Measurements from ENCODE around the gene HSPB1.
A peak's percentile ranks its signal among the peaks of the same experiment; 100 is the strongest.

HSPB1 gene

GRCh38 chr7:76343294-76343930, 40.9 kb downstream of the HSPB1 start:
- H3K27ac Mint-ChIP-seq: no peak overlapping the region
- H3K9me3 Mint-ChIP-seq: no peaks in the 10 kb centered on the region
- H3K27me3 Mint-ChIP-seq: no peaks in the 10 kb centered on the region
- intact Hi-C loops (cut with micrococcal nuclease): no loop called here
- H3K36me3 Mint-ChIP-seq (ENCODE audit: low read depth): peaks cover 97% of the 10 kb centered on the region
- H3K4me3 Mint-ChIP-seq: no peak overlapping the region
- H3K4me1 Mint-ChIP-seq (ENCODE audit: low read depth): peaks cover 72% of the 10 kb centered on the region

- Mint-ChIP-seq H3K4me3 (no peak overlapping the region), H3K9me3 (no peaks in the 10 kb centered on the region), H3K4me1 (ENCODE audit: low read depth) (peaks cover 68% of the 10 kb centered on the region), H3K27ac (no peak overlapping the region), H3K27me3 (no peaks in the 10 kb centered on the region), H3K36me3 (ENCODE audit: low read depth) (peaks cover 99% of the 10 kb centered on the region)
- intact Hi-C loops (cut with micrococcal nuclease): no loop called here
These were observed 41.5 kb downstream of the HSPB1 start for GRCh38 chr7:76343931-76344321.

- intact Hi-C loops (cut with micrococcal nuclease): no loop called here
- Mint-ChIP-seq H3K36me3 (ENCODE audit: low read depth) (peaks cover 100% of the 10 kb centered on the region), H3K27ac (peak overlapping the region; percentile 76), H3K4me3 (no peak overlapping the region), H3K4me1 (ENCODE audit: low read depth) (peaks cover 67% of the 10 kb centered on the region), H3K9me3 (no peaks in the 10 kb centered on the region), H3K27me3 (no peaks in the 10 kb centered on the region)
These were observed 43.6 kb downstream of the HSPB1 start for GRCh38 chr7:76346097-76346496.

- peak overlapping the region; percentile 76 for H3K27ac Mint-ChIP-seq
- H3K4me1 Mint-ChIP-seq (ENCODE audit: low read depth): peaks cover 74% of the 10 kb centered on the region
- H3K27me3 Mint-ChIP-seq: no peaks in the 10 kb centered on the region
- peak overlapping the region; percentile 10 for H3K4me3 Mint-ChIP-seq
- H3K9me3 Mint-ChIP-seq: no peaks in the 10 kb centered on the region
- intact Hi-C loops (cut with micrococcal nuclease): no loop called here
- H3K36me3 Mint-ChIP-seq (ENCODE audit: low read depth): peaks cover 100% of the 10 kb centered on the region
These were observed 44.3 kb downstream of the HSPB1 start for GRCh38 chr7:76346778-76347177.

- Mint-ChIP-seq H3K27me3 (no peaks in the 10 kb centered on the region), H3K36me3 (ENCODE audit: low read depth) (peaks cover 100% of the 10 kb centered on the region), H3K9me3 (no peaks in the 10 kb centered on the region), H3K27ac (no peak overlapping the region), H3K4me3 (no peak overlapping the region), H3K4me1 (ENCODE audit: low read depth) (peaks cover 74% of the 10 kb centered on the region)
- intact Hi-C loops (cut with micrococcal nuclease): no loop called here
These were observed 45.2 kb downstream of the HSPB1 start for GRCh38 chr7:76347710-76348109.

- peaks cover 85% of the 10 kb centered on the region for H3K36me3 Mint-ChIP-seq (ENCODE audit: low read depth)
- intact Hi-C loops (cut with micrococcal nuclease): no loop called here
- H3K27me3 Mint-ChIP-seq: no peaks in the 10 kb centered on the region
- H3K9me3 Mint-ChIP-seq: no peaks in the 10 kb centered on the region
- no peak overlapping the region for H3K4me3 Mint-ChIP-seq
- H3K4me1 Mint-ChIP-seq (ENCODE audit: low read depth): peaks cover 65% of the 10 kb centered on the region
- no peak overlapping the region for H3K27ac Mint-ChIP-seq
These were observed 46.9 kb downstream of the HSPB1 start for GRCh38 chr7:76349313-76349885.

GRCh38 chr7:76351372-76351771, 48.9 kb downstream of the HSPB1 start:
- Mint-ChIP-seq H3K27me3 (no peaks in the 10 kb centered on the region), H3K4me3 (no peak overlapping the region), H3K27ac (no peak overlapping the region), H3K4me1 (ENCODE audit: low read depth) (peaks cover 65% of the 10 kb centered on the region), H3K36me3 (ENCODE audit: low read depth) (peaks cover 84% of the 10 kb centered on the region), H3K9me3 (no peaks in the 10 kb centered on the region)
- intact Hi-C loops (cut with micrococcal nuclease): no loop called here

GRCh38 chr7:76352193-76352592, 49.7 kb downstream of the HSPB1 start:
- H3K9me3 Mint-ChIP-seq: no peaks in the 10 kb centered on the region
- no peak overlapping the region for H3K4me3 Mint-ChIP-seq
- intact Hi-C loops (cut with micrococcal nuclease): no loop called here

GRCh38 chr7:76353744-76354143, 51.3 kb downstream of the HSPB1 start:
- H3K9me3 Mint-ChIP-seq: no peaks in the 10 kb centered on the region
- H3K4me1 Mint-ChIP-seq (ENCODE audit: low read depth): peaks cover 54% of the 10 kb centered on the region
- peaks cover 80% of the 10 kb centered on the region for H3K36me3 Mint-ChIP-seq (ENCODE audit: low read depth)
- no peak overlapping the region for H3K4me3 Mint-ChIP-seq
- H3K27me3 Mint-ChIP-seq: no peaks in the 10 kb centered on the region
- H3K27ac Mint-ChIP-seq: no peak overlapping the region
- intact Hi-C loops (cut with micrococcal nuclease): no loop called here

More at GRCh38 chr7:76352193-76352592, 49.7 kb downstream of the HSPB1 start:
- Mint-ChIP-seq H3K4me1 (ENCODE audit: low read depth) (peaks cover 57% of the 10 kb centered on the region), H3K27ac (no peak overlapping the region), H3K36me3 (ENCODE audit: low read depth) (peaks cover 81% of the 10 kb centered on the region), H3K27me3 (no peaks in the 10 kb centered on the region)
